Erythroblast (primary cell): ENCODE measurements around the gene UBAP2.
"Not testable (repeated sequence)": the region's sequence is repeated elsewhere in the genome, so short reads cannot be mapped to it uniquely, and the experiment has no call there.

Source experiments
- DNase-seq, 2 experiments: peaks; one replicate each; lab custom pipeline; 2025; lab: John Stamatoyannopoulos, UW
- GATA1 ChIP-seq: IDR thresholded peaks from 2 replicates; pipeline ENCODE4 v1.6.1; 2011; ENCODE audit warnings: low read depth, mild to moderate bottlenecking, control low read depth, low read length, moderate library complexity
- POLR2A ChIP-seq: IDR thresholded peaks from 2 replicates; pipeline ENCODE4 v1.6.1; 2011; ENCODE audit warnings: mild to moderate bottlenecking, low read length

The UBAP2 gene

DNA sequence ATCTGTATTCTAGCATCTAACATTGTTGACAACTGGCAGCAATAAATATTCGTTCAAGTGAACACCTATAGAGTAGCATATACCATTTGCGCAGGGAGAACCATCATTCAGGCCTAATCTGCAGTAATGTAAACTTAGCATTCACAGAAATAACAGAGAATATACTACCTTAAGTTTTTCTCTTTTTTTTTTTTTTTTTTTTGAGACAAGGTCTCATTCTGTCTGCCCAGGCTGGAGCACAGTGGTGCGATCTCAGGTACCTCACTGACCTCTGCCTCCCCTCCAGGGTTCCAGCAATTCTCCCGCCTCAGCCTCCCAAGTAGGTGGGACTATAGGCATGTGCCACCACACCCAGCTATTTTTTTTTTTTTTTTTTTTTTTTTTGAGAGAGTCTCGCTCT lies 12.1 kb downstream of the UBAP2 start:
- no peak for DNase-seq
- TF ChIP-seq GATA1, result no peak
- no peak for TF ChIP-seq POLR2A

GRCh38 chr9:34035656-34036055 lies 13.0 kb downstream of the UBAP2 start:
- DNase-seq, result no peak
- TF ChIP-seq POLR2A (no peak), GATA1 (no peak)

DNA sequence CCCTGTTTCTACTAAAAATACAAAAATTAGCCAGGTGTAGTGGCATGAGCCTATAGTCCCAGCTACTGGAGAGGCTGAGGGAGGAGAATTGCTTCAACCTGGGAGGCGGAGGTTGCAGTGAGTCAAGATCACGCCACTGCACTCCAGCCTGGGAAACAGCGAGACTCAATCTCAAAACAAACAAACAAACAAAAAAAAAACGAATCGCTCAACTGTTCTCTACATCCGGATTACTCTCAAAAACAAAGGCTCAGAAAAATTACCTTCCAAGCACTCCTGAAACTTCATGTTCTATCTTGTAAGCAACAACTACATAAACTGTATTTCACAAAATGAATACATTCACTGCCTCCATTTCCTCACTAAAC lies 14.0 kb downstream of the UBAP2 start:
- no peak for DNase-seq
- TF ChIP-seq GATA1 (no peak), POLR2A (no peak)

DNA sequence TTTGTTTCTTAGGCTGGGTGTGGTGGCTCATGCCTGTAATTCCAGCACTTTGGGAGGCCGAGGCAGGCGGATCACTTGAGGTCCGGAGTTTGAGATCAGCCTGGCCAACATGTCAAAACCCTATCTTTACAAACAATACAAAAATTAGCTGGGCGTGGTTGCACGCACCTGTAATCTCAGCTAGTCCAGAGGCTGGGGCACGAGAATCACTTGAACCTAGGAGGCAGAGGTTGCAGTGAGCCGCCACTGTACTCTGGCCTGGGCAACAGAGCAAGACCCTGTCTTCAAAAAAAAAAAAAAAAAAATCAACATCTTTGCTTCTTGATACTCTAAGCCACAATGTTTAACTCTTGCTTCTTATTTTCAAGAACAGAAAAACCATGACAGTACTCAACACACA lies 16.1 kb downstream of the UBAP2 start:
- no peak for DNase-seq
- TF ChIP-seq POLR2A, result no peak
- TF ChIP-seq GATA1, result no peak

- DNase-seq, result no peak
- TF ChIP-seq GATA1, result no peak
- no peak for TF ChIP-seq POLR2A
Observed at GRCh38 chr9:34027845-34028574, 20.7 kb downstream of the UBAP2 start.

DNA sequence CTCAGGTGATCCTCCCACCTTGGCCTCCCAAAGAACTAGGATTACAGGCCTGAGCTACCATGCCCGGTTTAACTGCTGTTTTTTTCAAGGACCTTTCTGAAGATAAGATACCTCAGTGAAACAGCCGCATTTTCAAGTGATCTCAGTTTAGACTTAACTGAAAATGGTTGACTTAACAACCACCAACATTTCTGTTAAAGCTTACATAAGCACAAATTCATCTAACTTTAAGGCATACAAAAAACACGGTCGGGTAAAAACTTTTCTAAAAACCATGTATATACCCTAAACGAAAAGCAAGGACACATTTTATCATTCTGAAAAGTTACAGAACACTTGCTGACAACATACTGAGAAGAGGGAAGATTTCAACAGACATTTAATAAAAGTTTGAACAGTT lies 22.9 kb downstream of the UBAP2 start:
- TF ChIP-seq GATA1 (no peak), POLR2A (no peak)
- DNase-seq, result no peak

GRCh38 chr9:34025062-34025461 lies 23.6 kb downstream of the UBAP2 start:
- TF ChIP-seq POLR2A (no peak), GATA1 (no peak)
- no peak for DNase-seq

- DNase-seq, result not testable (repeated sequence)
Observed at GRCh38 chr9:34024476-34024875, 24.2 kb downstream of the UBAP2 start.

DNA sequence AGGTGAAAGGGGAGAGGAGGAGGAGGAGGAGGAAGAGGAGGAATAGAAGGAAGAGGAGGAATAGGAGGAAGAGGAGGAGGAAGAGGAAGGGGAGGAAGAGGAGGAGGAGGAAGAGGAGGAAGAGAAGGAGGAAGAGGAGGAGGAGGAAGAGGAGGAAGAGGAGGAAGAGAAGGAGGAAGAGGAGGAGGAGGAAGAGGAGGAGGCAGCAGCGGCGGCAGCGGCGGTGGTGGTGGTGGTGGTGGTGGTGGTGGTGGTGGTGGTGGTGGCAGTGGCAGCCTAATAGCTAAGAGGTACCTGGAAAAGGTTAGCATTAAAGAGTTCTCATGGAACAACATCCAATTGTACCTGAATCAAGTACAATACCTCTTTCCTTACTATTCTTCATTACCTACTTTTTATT lies 32.5 kb downstream of the UBAP2 start:
- TF ChIP-seq GATA1, result no peak
- TF ChIP-seq POLR2A, result no peak
- no peak for DNase-seq

- no peak for TF ChIP-seq POLR2A
- TF ChIP-seq GATA1, result no peak
- DNase-seq, result peak; percentile 34 to 65
Observed at GRCh38 chr9:34010979-34011378, 37.7 kb downstream of the UBAP2 start.

GRCh38 chr9:34001951-34002350 lies 46.7 kb downstream of the UBAP2 start:
- no peak for TF ChIP-seq POLR2A
- TF ChIP-seq GATA1, result no peak
- no peak for DNase-seq

GRCh38 chr9:34001298-34001697 lies 47.4 kb downstream of the UBAP2 start:
- TF ChIP-seq POLR2A (no peak), GATA1 (no peak)
- DNase-seq, result no peak

GRCh38 chr9:33995449-33995848 lies 53.2 kb downstream of the UBAP2 start:
- no peak for DNase-seq
- TF ChIP-seq GATA1, result no peak
- no peak for TF ChIP-seq POLR2A

- no peak for TF ChIP-seq GATA1
- no peak for TF ChIP-seq POLR2A
- DNase-seq, result no peak
Observed at GRCh38 chr9:33993104-33993503, 55.6 kb downstream of the UBAP2 start.

DNA sequence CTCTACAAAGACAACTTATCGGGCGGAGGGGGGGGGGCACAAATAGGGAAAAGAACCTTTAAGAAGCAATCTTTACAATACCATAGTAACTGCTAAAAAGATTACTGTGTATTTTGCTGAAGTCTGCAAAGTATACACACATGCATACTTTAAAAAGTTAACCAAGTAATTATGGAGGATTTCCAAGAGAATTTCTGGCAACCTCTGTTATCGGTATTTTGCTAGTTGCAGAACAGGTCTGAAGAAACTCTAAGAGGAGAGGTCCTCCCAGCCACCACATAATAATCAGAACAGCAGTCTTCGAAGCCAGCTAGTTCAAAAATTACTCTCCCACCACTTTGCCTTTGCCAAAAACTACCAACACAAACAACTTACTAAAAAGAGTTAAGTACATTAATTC lies 56.1 kb downstream of the UBAP2 start:
- TF ChIP-seq POLR2A, result no peak
- no peak for TF ChIP-seq GATA1
- no peak for DNase-seq
